H1 (cell line): ENCODE data around the gene HOOK1. TPM values are rescaled to one million over a fixed set of nuclear protein-coding genes. Genes with fewer than 3 reads are reported as not detected.
A peak's percentile ranks its signal among the peaks of the same experiment; 100 is the strongest.

Experiments
- ATF3 ChIP-seq: IDR thresholded peaks from 2 replicates; pipeline ENCODE4 v1.6.1; 2011; ENCODE audit warnings: low read depth, mild to moderate bottlenecking, low read length; ENCODE audit not compliant: insufficient read depth
- BACH1 ChIP-seq: IDR thresholded peaks from 2 replicates; pipeline ENCODE4 v1.6.1; 2012; ENCODE audit warnings: low read length, improper control_type of control experiment
- BRCA1 ChIP-seq: IDR thresholded peaks from 2 replicates; pipeline ENCODE4 v1.6.1; 2012; ENCODE audit warnings: low read depth, low read length, improper control_type of control experiment
- CHD1 ChIP-seq: IDR thresholded peaks from 2 replicates; pipeline ENCODE4 v1.6.1; 2012; ENCODE audit warnings: low read depth, low read length, improper control_type of control experiment
- CREB1 ChIP-seq: IDR thresholded peaks from 2 replicates; pipeline ENCODE4 v1.6.1; 2012; ENCODE audit warnings: inconsistent platforms
- EGR1 ChIP-seq: IDR thresholded peaks from 2 replicates; pipeline ENCODE4 v1.6.1; 2011; ENCODE audit warnings: low read depth, low read length, borderline replicate concordance
- GTF2F1 ChIP-seq: IDR thresholded peaks from 2 replicates; pipeline ENCODE4 v1.6.1; 2012; ENCODE audit warnings: low read depth, low read length, improper control_type of control experiment, borderline replicate concordance
- JUN ChIP-seq: IDR thresholded peaks from 2 replicates; pipeline ENCODE4 v1.6.1; 2011; ENCODE audit warnings: low read depth, mild to moderate bottlenecking, improper control_type of control experiment, low read length
- NANOG ChIP-seq: IDR thresholded peaks from 2 replicates; pipeline ENCODE4 v1.6.1; 2011; ENCODE audit warnings: low read length, low read depth, mild to moderate bottlenecking, inconsistent platforms; ENCODE audit not compliant: insufficient read depth, poor library complexity, severe bottlenecking
- PHF8 ChIP-seq: fragments of 200-600 bp; sonication (generic); conservative IDR thresholded peaks from 2 replicates; pipeline ENCODE4 v1.7.1; 2012; ENCODE audit warnings: low read depth, mild to moderate bottlenecking, inconsistent platforms, low read length, moderate library complexity
- POU5F1 ChIP-seq: IDR thresholded peaks from 2 replicates; pipeline ENCODE4 v1.6.1; 2011; ENCODE audit warnings: low read depth, mild to moderate bottlenecking, low read length, moderate library complexity
- RNF2 ChIP-seq: fragments of 200-900, 300-1000 bp; sonication (generic); IDR thresholded peaks from 2 replicates; pipeline ENCODE4 v1.7.1; 2016; ENCODE audit warnings: borderline replicate concordance, low read depth, mild to moderate bottlenecking, antibody characterized with exemption, low read length; ENCODE audit not compliant: poor library complexity, severe bottlenecking; ENCODE audit errors: missing control alignments
- SIN3A ChIP-seq, 2 experiments: IDR thresholded peaks in 1 of 2; conservative IDR thresholded peaks in 1 of 2; 2 replicates each; pipeline ENCODE4 v1.6.1; 2011 to 2012; ENCODE audit warnings: low read length in 2 of 2, improper control_type of control experiment in 1 of 2, low read depth in 1 of 2, mild to moderate bottlenecking in 1 of 2
- SRF ChIP-seq: IDR thresholded peaks from 2 replicates; pipeline ENCODE4 v1.6.1; 2011; ENCODE audit warnings: mild to moderate bottlenecking, low read depth, low read length, moderate library complexity
- TCF12 ChIP-seq: IDR thresholded peaks from 2 replicates; pipeline ENCODE4 v1.6.1; 2011; ENCODE audit warnings: low read depth, mild to moderate bottlenecking, low read length
- USF2 ChIP-seq: IDR thresholded peaks from 2 replicates; pipeline ENCODE4 v1.6.1; 2011; ENCODE audit warnings: low read length, improper control_type of control experiment
- polyA plus RNA-seq, 7 experiments: library from polyadenylated mRNA; depleted of rRNA in 3 of 7; stranded (reverse) in 5 of 7; unstranded in 2 of 7; fragments of >200 nt in 5 of 7; fragments of 200-250 nt in 2 of 7; gene quantifications; 1 replicate in 5 of 7; 2 replicates in 1 of 7; 4 replicates in 1 of 7; pipeline versions ENCODE4 v1.2.1 to v1.2.3, GENCODE V29; 2011 to 2013; ENCODE audit warnings: missing spikeins in 2 of 7, mixed read lengths in 2 of 7
- total RNA-seq: library from RNA; stranded (reverse); fragmentation: NEBNext Ultra II Directional; extraction: Animal tissue kit (Norgen Biotek cat#: 25700); gene quantifications from 2 replicates; pipeline ENCODE4 v1.2.1, GENCODE V29; 2021

HOOK1 gene
- total and polyA plus RNA-seq, 2 of the 8 experiments (the other 6 are each of a cell fraction or from before 2014, with no cell fraction given): 5.6 to 34.5 TPM

- TF ChIP-seq USF2 (no peak), POU5F1 (no peak), NANOG (no peak), CHD1 (no peak), BACH1 (no peak), EGR1 (peak; percentile 29; the same call in 1 of the 2 replicates), BRCA1 (no peak), CREB1 (peak; percentile 50; the same call in 1 of the 2 replicates), SRF (no peak), RNF2 (peak; percentile 56), PHF8 (peak; percentile 87), ATF3 (no peak), SIN3A (conservative IDR thresholded peaks at IDR 0.05 in 1 of 2, IDR thresholded peaks at IDR 0.05 in 1 of 2; ENCODE audit: low read depth in 1 of 2, low read length in 2 of 2) (no peak), TCF12 (no peak), JUN (no peak), GTF2F1 (no peak)
Observed at GRCh38 chr1:59814901-59815825, at the start of gene HOOK1 (continued).
